Muscle of arm (tissue), 14 donors: ENCODE measurements around the gene TXNDC15. TPM values are rescaled to one million over a fixed set of nuclear protein-coding genes. Genes with fewer than 3 reads are reported as not detected.
"Not testable (repeated sequence)": the region's sequence is repeated elsewhere in the genome, so short reads cannot be mapped to it uniquely, and the experiment has no call there.

Experiments
- DNase-seq: peaks from one replicate; pipeline ENCODE4 v3.0.0-alpha.2; 2013
- long read RNA-seq, 11 donors: transcript quantifications; one replicate each; lab custom pipeline, GENCODE V29; 2026
- polyA plus RNA-seq, 12 donors: library from polyadenylated mRNA; unstranded; fragments of 120-200 nt; gene quantifications; one replicate each; pipeline ENCODE4 v1.2.1, GENCODE V29; 2013; ENCODE audit not compliant: insufficient read length in 12 of 12

The TXNDC15 gene, protein sequence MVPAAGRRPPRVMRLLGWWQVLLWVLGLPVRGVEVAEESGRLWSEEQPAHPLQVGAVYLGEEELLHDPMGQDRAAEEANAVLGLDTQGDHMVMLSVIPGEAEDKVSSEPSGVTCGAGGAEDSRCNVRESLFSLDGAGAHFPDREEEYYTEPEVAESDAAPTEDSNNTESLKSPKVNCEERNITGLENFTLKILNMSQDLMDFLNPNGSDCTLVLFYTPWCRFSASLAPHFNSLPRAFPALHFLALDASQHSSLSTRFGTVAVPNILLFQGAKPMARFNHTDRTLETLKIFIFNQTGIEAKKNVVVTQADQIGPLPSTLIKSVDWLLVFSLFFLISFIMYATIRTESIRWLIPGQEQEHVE
- polyA plus RNA-seq = 100 to 1,000 TPM in 1 of 12 donors, 10 to 100 TPM in 10, not detected in 1; 55.4 to 104 (median 78.1) TPM
- long read RNA-seq, donor 1, transcript TXNDC15-201 (5 exons, 3,548 nt) = major isoform, 11 of 28 reads
- long read RNA-seq, donor 1, partial matches to known transcripts = 14 of 28 reads
- long read RNA-seq, donor 1, other reads (novel, unspliced or antisense) = 0 of 28 reads
- long read RNA-seq, donor 2, transcript TXNDC15-201 (5 exons, 3,548 nt) = major isoform, 20 of 31 reads
- long read RNA-seq, donor 2, partial matches to known transcripts = 9 of 31 reads
- long read RNA-seq, donor 2, other reads (novel, unspliced or antisense) = 0 of 31 reads
- long read RNA-seq, donor 3, transcript TXNDC15-201 (5 exons, 3,548 nt) = major isoform, 10 of 16 reads
- long read RNA-seq, donor 3, partial matches to known transcripts = 6 of 16 reads
- long read RNA-seq, donor 3, other reads (novel, unspliced or antisense) = 0 of 16 reads
- long read RNA-seq, donor 4, transcript TXNDC15-201 (5 exons, 3,548 nt) = major isoform, 8 of 22 reads
- long read RNA-seq, donor 4, partial matches to known transcripts = 12 of 22 reads
- long read RNA-seq, donor 4, other reads (novel, unspliced or antisense) = 0 of 22 reads
- long read RNA-seq, donor 5, transcript TXNDC15-201 (5 exons, 3,548 nt) = major isoform, 21 of 49 reads
- long read RNA-seq, donor 5, partial matches to known transcripts = 25 of 49 reads
- long read RNA-seq, donor 5, other reads (novel, unspliced or antisense) = 0 of 49 reads
- long read RNA-seq, donor 6, transcript TXNDC15-201 (5 exons, 3,548 nt) = major isoform, 20 of 28 reads
- long read RNA-seq, donor 6, partial matches to known transcripts = 6 of 28 reads
- long read RNA-seq, donor 6, other reads (novel, unspliced or antisense) = 0 of 28 reads
- long read RNA-seq, donor 7, transcript TXNDC15-201 (5 exons, 3,548 nt) = major isoform, 9 of 11 reads
- long read RNA-seq, donor 7, partial matches to known transcripts = 0 of 11 reads
- long read RNA-seq, donor 7, other reads (novel, unspliced or antisense) = 0 of 11 reads
- long read RNA-seq, donor 8, transcript TXNDC15-201 (5 exons, 3,548 nt) = major isoform, 24 of 52 reads
- long read RNA-seq, donor 8, partial matches to known transcripts = 28 of 52 reads
- long read RNA-seq, donor 8, other reads (novel, unspliced or antisense) = 0 of 52 reads
- long read RNA-seq, donor 9, transcript TXNDC15-201 (5 exons, 3,548 nt) = major isoform, 15 of 24 reads
- long read RNA-seq, donor 9, partial matches to known transcripts = 8 of 24 reads
- long read RNA-seq, donor 9, other reads (novel, unspliced or antisense) = 0 of 24 reads
- long read RNA-seq, donor 10, transcript TXNDC15-201 (5 exons, 3,548 nt) = major isoform, 24 of 34 reads
- long read RNA-seq, donor 10, partial matches to known transcripts = 9 of 34 reads
- long read RNA-seq, donor 10, other reads (novel, unspliced or antisense) = 0 of 34 reads
- long read RNA-seq, donor 11, transcript TXNDC15-201 (5 exons, 3,548 nt) = major isoform, 15 of 46 reads
- long read RNA-seq, donor 11, partial matches to known transcripts = 31 of 46 reads
- long read RNA-seq, donor 11, other reads (novel, unspliced or antisense) = 0 of 46 reads

DNA sequence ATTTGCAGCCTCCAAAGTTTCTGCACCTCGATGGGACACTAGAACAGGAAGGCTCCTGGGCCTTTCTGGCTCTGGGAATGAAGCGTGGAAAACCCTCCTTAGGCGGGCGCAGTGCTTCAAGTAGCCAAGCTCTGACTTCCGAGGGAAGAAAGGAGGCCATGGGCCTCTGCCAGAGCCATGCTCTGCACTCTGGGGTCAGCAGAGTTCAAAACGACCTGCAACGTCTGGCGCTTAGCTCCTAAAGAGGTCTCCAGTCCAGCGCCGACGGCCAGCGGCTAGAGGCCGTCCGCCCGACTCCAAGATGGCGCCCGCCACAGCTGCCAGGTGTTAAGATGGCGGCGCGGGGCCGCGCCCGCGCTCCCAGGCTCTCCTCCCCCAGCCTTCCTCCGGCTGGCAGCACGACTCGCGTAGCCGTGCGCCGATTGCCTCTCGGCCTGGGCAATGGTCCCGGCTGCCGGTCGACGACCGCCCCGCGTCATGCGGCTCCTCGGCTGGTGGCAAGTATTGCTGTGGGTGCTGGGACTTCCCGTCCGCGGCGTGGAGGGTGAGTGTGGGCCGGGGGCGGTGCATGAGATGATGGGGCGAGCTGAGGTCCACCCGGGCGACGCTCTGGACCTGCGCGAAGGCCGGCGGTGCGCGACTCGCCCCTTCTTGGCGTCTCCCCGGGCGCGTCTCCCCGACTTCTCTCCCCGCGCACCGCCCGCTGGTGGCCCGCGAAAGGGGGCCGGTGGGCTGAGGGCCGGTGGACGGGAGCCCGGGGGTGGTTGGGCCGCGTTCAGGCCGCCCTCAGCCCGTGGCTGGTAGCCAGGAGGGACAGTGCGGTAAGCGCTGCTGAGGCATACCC is at the start of gene TXNDC15:
TSS of gene TXNDC15 (plus strand) at position 385 of the 844 bp plus-strand sequence. CDS start at position 442, 57 bp downstream.
- DNase-seq = peak; percentile 93

DNA sequence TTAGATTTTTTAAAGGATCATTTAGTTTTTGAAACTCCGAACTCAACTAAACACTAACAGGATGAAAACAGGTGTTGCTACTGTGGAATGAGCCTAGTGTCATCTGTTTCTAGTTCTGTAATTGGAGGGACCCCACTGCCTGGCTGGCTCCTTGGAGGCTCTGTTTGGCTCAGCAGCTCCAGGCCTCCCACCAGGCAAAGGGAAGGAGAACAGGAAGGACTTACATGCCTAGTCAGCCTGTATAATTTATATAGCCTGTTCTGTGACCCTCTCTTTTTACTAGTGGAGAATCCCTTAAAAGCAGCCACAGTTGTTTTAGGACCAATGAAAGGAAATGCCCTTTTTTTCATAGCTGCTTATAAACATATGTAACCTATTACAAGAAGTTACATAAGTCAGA is 49.5 kb upstream of the TXNDC15 start:
- no peak for DNase-seq

DNA sequence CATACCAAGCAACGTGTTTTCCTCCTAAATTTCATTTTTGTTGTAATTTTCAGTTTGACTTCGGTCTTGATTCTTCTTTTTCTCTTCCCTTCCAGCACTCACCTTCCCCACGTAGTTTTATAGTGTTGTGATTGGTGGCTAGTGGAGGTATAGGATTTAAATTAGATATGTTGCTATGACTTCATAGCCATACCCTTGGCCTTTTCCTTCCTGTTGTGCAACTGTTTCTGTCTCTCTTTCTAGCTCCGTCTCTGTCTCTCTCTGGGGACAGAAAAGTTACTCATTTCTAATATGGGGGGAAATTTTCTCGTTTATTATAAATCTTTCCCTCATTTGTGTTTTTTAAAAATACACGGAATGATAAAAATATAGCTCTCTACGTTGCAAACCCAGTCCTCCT is 49.0 kb upstream of the TXNDC15 start:
- DNase-seq = no peak

DNA sequence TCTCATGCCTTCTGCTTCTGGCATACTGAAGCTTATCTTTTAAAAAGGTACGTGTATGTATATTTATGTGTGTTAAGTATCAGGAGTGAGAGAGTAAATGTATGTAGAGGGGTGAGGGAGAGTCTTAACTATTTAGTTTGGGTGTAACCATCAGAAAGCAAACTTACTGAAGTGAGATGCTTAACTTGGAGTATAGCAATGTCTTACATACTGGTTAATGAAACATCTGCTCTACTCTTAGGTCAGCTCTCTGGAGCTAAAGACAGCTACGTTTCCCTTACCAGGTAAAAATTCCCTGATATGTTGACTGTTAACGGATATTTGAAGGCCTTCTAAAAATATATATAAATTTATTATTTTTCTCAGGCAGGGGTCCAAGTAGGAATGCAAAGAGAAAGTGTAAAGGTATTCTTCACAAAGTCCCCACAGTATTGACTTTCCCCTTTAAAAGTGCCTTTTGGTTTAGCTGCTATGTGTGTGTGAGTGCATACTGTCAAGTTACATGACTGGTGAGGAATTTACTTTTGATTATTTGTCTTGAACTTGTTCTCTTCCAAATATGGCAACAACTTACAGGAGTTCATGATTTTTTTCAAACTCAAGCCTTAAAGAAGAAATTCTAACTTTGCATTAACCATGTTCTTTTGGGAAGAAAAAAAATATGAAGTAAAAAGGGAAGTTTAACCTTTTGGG is 40.7 kb upstream of the TXNDC15 start:
- no peak for DNase-seq

DNA sequence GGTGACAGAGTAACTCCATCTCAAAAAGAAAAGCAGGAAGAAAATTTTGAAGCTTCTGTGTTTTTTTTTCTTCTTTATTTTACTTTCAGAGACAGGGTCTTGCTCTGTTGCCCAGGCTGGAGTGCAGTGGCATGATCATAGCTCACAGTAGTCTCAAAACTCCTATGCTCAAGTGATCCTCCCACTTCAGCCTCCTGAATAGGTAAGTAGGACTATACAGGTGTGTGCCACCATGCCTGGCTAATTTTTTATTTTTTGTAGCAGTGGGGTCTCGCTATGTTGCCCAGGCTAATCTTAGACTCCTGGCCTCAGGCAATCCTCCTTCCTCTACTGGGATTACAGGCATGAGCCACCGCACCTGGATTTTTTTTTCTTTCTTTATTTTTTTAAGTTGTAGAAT is 38.5 kb upstream of the TXNDC15 start:
- DNase-seq = no peak

DNA sequence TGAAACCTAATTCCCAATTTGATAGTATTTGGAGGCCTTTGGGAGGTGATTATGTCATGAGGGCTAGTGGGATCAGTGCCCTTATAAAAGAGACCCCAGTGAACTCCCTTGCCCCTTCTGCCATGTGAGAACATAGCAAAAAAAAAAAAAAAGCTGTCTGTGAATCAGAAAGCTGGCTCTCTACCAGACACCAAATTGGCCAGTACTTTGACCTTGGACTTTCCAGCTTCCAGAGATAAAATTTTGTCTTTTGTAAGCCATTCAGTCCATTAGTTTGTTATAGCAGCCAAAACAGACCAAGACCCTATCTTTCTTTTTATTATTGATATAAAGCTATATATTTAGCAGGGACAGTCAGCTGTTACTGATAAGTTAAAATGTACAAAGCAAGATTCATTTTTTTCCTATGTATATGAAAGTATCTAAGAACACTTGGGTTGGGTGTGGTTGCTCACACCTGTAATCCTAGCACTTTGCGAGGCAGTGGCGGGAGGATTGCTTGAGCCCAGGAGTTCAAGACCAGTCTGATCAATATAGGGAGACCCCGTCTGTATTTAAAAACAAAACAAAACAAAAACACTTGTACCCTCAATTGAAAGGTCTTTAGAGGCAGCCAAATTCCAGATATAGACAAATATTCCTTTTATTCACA is 36.5 kb upstream of the TXNDC15 start:
- DNase-seq = no peak

DNA sequence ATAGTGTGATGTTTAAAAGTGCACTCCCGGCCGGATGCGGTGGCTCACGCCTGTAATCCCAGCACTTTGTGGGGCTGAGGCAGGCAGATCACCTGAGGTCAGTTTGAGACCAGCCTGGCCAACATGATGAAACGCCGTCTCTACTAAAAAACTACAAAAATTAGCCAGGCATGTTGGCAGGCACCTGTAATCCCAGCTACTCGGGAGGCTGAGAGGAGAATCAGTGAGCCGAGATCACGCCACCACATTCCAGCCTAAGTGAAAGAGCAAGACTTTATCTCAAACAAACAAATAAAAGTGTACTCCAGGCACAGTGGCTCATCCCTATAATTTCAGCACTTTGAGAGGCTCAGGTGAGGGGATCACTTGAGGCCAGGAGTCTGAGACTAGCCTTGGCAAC is 35.8 kb upstream of the TXNDC15 start:
- not testable (repeated sequence) for DNase-seq

DNA sequence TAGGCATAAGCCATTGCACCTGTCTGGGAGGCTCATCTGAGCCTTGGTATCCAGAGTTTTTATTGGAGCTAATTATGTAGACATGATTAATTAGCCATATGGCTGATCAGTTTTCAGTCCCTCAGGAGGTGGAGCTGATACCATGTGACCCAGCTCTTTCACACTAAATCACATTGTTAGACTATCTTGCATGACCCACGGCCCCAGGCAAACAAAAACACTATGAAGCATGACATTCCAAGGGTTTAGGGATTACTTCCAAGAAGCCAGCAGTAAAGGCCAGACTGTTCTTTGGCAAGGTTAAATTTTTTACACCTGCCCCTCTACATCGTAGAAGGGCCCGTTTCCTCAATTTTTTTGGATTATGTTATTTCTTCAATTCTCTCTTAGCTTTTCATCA is 33.4 kb upstream of the TXNDC15 start:
- DNase-seq = no peak

DNA sequence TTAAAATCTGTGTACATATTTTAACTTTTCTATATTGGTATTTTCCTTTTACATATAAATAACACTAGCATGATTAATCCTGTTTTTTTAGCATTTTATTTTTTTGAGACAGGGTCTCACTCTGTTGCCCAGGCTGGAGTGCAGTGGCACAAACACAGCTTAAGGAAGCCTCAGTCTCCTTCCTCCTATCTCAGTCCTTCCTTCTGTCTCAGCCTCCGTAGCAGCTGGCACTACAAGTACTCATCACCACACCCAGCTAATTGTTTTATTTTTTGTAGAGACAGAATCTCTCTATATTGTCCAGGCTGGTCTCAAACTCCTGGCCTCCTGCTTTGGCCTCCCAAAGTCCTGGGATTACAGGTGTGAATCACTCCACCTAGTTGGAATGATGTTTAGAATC is 29.9 kb upstream of the TXNDC15 start:
- DNase-seq = no peak

DNA sequence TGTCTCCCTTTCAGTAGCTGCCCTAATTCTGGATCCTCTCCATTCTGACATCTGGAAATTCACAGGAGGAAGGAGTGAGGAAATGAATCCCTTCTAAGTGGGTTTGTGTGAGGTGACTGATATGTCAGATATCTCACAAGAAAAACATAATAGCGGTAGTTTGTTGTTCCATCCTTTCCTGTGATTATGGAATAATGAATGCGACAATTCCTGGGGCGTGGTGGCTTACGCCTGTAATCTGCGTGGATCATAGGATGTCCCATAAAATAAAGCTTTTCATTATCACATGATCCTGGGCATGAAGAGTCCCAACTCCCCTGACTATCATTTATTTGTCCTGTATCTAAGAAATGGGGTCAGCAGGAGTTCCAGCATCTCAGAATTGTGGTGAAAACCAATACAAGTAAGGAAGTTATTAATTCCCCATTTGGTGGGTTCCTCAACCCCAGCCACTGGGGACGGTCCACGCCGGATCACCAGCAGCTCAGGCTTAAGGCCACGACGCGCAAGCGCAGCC is 28.8 kb upstream of the TXNDC15 start:
- peak; percentile 18 for DNase-seq

DNA sequence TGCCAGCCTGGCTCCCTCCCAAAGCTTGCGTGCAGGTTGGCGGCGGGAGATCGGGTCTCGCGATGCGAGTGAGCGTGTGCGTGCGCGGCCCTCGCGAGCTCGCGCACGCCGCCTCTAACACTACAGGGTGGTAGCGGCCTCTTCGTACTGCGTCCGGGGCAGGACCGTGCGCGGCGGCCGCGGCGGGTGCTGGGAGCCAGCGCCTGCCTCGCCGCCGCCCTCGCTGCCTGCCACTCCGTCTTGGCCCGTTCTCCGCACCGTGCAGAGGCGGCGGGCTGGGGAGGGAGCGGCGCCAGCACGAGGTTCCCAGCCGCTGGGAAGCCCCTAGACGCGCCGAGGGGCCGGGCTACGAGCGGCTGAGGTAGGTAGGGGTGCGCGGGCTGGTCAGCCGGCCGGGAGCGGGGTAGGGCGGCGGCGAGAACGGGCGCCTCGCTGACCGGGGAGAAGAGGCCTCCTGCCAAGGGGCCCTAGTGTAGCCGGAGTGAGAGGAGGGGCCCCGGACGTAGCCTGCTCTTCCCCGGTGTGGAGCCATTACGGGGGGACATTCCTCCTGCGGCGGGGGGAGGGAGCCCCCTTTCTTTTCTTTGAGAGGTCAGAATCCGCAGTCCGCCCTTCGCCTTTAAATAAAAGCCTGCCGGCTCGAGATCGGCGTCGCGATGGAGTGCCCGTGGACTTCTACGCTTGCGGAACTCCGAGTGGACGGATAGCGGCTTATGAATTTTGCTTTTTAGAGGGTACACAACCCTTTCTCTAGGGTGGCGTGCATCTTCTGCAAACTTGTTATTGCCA is 28.1 kb upstream of the TXNDC15 start, which contains the start of gene C5orf24:
TSS of gene C5orf24 (plus strand) at position 117 of the 789 bp plus-strand sequence. CDS start 8,933 bp downstream, outside the sequence.
- peak; percentile 98 for DNase-seq

DNA sequence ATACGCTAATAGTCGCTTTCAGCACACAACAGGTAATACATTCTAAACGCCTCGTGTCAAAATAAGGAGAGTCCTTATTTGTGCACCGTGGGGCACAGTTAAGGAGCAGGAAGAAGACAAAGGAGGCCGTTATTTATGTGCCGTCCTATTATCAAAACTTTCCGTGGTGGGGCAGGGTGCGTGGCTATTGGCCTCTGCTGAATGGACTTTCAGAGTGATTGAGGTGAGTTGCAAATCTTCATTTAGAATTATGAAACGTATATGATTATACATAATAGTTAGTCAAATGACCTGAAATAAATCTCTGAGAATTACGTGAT is 27.6 kb upstream of the TXNDC15 start:
- DNase-seq = no peak

DNA sequence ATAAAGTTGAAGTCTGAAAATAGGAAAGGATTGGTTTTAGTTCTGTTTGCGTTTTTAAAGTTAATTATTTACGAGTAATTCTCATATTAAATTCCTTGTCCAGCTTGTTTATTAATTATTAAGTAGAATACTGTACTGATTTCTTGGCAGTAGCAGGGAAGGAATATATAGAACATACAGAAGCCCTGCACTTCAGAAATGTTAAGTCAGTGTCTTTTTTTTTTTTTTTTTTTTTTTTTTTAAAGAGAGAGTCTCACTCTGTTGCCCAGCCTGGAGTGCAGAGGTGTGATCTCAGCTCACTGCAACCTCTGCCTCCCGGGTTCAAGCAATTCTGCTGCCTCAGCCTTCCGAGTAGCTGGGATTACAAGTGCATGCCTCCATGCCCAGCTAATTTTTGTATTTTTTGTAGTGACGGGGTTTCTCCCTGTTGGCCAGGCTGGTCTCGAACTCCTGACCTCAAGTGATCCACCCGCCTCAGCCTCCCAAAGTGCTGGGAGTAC is 24.7 kb upstream of the TXNDC15 start:
- not testable (repeated sequence) for DNase-seq

DNA sequence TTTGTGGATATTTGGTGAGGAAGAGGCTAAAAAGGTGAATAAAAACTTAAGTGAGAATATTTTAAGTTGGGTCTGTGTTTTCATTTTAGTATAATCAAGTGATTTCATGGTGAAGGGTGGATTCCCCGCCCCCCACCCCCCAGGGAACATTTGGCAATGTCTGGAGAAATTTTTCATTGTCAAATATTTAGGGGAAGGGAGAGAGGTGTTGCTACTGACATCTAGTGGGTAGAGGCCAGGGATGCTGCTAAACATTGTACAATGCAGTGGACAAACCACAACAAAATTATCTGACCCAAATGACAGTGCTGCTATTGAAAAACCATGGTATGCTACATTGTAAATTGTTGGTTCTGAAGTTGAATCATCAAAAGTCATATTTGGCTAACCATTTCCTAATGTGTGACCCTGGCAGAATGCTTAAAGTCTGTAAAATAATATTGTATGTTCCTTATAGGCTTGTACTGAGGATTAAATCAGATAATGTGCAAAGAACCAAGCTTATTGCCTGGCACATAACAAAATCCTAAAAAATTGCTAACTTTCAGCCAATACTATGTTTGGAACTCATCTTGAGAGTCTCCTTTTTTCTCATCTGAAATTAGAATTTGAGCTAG is 22.8 kb upstream of the TXNDC15 start:
- DNase-seq = peak; percentile 15

DNA sequence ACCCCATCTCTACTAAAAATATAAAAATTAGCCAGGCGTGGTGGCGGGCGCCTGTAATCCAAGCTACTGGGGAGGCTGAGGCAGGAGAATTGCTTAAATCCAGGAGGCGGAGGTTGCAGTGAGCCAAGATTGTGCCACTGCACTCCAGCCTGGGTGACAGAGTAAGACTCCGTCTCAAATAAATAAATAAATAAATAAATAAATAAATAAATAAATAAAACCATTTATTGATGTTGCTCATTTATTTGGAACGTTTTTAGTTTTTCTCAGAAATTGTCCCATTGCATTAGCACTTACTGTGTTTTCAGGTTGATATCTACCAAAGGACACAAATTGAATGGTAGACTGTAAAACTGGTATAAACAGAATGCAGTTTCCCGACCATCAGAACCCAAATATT is 17.7 kb upstream of the TXNDC15 start:
- DNase-seq = not testable (repeated sequence)

DNA sequence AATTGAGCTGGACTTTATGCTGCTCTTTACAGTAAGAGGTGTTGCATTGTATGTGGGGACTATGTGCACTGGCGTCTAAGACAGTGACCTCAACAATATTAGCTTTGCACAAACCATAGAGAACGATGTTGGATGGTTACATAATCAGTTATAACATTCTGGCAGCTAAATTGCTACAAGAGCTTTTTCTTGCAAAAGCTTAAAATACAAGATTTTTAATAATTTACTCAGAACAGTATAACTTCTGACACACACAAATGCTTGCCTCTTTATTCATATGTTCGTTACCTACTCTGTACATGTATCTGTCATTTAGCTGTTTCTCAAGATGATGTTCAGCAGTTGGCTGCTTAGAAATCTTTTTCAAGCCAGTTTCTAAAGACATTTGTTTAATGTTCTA is 16.8 kb upstream of the TXNDC15 start:
- DNase-seq = no peak
